ENCODE measurements around the gene STAB2. TPM values are rescaled to one million over a fixed set of nuclear protein-coding genes. Genes with fewer than 3 reads are reported as not detected.
A peak's percentile ranks its signal among the peaks of the same experiment; 100 is the strongest.

The STAB2 gene
- polyA plus RNA-seq, 6 donors from 2014 or later, result not detected

DNA sequence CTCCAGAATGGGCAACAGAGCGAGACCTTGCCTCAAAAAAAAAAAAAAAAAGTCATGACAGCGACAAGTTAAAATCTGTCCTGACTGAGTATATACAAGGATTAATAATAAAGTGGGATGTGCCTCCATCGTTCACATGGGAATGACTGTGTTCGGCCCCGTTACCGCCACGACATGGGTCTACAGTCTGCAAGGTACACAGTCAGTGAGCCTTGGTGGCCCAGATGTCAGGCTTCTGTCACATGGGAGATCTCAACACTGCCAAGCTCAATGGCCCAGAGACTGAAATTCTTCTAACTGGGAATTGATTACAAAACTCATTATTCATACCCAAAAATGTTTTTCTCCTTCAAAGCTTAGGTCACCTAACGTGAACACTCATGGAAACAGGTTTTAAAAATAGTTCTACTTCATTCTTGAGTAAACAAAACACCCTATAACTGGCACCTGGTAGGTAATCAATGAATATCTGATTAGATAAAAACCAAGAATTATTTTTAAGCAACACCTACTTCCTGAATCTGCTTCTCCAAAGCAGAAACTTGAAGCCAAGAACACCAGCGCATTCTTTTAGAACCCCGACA is 188.0 kb downstream of the STAB2 start:
- Mint-ChIP-seq H3K4me3 (no peak overlapping the region), H3K36me3 (peaks cover 0 to 43% of the 10 kb centered on the region in 2 donors), H3K4me1 (no peaks in the 10 kb centered on the region), H3K27me3 (no peaks in the 10 kb centered on the region), H3K27ac (no peak overlapping the region), H3K9me3 (no peaks in the 10 kb centered on the region)
- no peak for ATAC-seq (ENCODE audit: low read depth in 2 of 2)
- DNase-seq, result no peak

DNA sequence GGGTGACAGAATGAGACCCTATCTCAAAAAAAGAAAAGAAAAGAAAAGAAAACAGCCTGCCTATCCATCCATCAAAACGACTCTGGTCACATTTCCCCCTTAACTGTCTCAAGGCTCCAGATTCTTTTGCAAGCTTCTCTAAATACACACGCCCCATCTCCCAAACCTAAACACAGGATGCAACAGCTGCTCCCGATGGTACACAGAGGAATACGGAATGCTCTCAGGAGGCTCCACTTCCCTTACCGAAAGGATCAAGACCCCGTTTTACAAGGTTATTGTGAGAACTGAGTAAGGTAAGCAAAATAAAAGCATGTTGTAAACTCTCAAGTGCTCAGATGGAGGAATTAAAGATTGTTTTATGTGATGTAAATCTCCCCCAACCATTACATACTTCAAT is 191.7 kb downstream of the STAB2 start:
- H3K36me3 Mint-ChIP-seq, result peaks cover 3 to 56% of the 10 kb centered on the region in 2 donors
- H3K9me3 Mint-ChIP-seq, result no peaks in the 10 kb centered on the region
- no peak for DNase-seq
- peak overlapping the region in 1 of 8 donors; percentile 61 for H3K4me3 Mint-ChIP-seq
- no peaks in the 10 kb centered on the region for H3K27me3 Mint-ChIP-seq
- no peaks in the 10 kb centered on the region for H3K4me1 Mint-ChIP-seq
- peak overlapping the region in 1 of 6 donors; percentile 62 for H3K27ac Mint-ChIP-seq
- ATAC-seq (ENCODE audit: low read depth in 2 of 2), result no peak

DNA sequence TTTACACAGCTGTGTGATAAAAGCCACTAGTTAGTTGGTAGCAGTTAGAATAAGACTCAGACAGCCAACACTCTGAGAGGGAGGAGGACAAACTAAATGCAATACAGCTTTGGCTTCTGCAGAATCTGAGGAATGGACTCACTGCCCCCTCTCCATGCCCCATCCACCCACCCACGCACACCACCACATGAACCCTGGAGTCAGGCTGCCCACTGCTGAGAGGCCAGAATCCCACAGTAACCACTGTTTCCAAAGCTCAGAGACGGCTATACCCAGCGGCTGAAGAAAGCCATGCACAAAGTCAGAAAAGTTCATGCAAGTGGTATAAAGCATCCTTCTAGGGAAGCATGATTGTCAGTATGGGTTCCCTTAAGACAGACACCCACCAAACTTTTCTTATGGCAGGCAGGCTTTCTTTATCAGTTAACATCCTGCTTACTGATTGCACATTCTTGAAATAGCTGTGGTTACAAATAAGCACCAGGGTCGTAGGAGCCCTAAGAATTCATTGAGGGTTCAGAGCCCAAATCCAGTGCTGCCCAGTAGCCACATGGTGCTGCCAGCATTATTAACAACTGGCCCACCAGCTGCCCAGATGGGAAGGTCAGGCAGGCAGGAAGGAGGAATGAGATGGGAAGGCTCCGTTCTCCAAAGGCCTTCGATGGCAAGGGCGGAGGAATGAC is 192.5 kb downstream of the STAB2 start:
- ATAC-seq (ENCODE audit: low read depth in 2 of 2), result no peak
- DNase-seq, result no peak
- Mint-ChIP-seq H3K4me1 (no peaks in the 10 kb centered on the region), H3K4me3 (no peak overlapping the region), H3K9me3 (no peaks in the 10 kb centered on the region), H3K36me3 (peaks cover 10 to 61% of the 10 kb centered on the region in 2 donors), H3K27me3 (no peaks in the 10 kb centered on the region), H3K27ac (peak overlapping the region in 1 of 6 donors; percentile 65)

DNA sequence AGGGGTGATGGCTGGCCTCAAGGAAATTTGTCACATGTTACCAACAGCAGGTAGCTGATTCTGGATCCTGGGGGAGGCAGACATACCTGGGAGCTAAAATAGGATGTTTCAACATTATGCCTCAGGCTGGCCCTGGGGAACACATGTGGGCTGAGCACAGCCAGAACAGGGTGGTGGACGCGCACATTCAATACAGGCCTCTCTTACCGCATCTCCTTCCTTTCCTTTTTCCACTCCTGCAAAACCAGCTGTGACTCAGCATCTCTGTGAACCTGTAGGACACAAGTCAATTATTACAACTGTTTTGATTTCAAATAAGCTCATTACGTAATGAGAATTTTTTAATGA is 193.0 kb downstream of the STAB2 start:
- no peak overlapping the region for H3K4me3 Mint-ChIP-seq
- peak overlapping the region in 3 of 6 donors; percentile 27 to 73 (median 65) for H3K27ac Mint-ChIP-seq
- H3K36me3 Mint-ChIP-seq, result peaks cover 10 to 58% of the 10 kb centered on the region in 2 donors
- DNase-seq (no peak), ATAC-seq (ENCODE audit: low read depth in 2 of 2) (no peak)
- H3K9me3 Mint-ChIP-seq, result no peaks in the 10 kb centered on the region
- H3K27me3 Mint-ChIP-seq, result no peaks in the 10 kb centered on the region
- H3K4me1 Mint-ChIP-seq, result no peaks in the 10 kb centered on the region

DNA sequence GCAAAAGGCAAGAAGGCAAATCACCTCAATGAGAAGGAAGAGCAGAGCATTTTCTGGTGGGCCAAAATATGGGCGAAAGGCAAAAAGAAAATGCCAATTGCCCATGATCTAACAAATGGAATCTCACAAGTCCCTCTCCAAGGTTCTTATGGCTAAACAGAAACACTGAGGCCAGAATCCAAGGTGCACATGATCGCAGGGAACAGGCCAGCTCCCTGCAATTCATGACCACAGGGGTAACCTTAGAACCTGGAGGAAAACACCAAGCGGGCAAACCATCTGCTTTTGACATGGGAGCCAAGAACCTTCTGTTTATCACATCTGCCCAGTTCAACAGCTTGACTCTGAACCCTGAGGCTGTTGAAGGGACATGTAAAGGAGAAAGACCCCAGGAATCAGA is 193.9 kb downstream of the STAB2 start:
- Mint-ChIP-seq H3K4me3 (no peak overlapping the region), H3K9me3 (peaks cover 0 to 2% (median 0%) of the 10 kb centered on the region in 7 donors), H3K36me3 (peaks cover 13 to 51% of the 10 kb centered on the region in 2 donors), H3K27me3 (no peaks in the 10 kb centered on the region), H3K27ac (no peak overlapping the region), H3K4me1 (no peaks in the 10 kb centered on the region)
- no peak for DNase-seq
- no peak for ATAC-seq (ENCODE audit: low read depth in 2 of 2)

DNA sequence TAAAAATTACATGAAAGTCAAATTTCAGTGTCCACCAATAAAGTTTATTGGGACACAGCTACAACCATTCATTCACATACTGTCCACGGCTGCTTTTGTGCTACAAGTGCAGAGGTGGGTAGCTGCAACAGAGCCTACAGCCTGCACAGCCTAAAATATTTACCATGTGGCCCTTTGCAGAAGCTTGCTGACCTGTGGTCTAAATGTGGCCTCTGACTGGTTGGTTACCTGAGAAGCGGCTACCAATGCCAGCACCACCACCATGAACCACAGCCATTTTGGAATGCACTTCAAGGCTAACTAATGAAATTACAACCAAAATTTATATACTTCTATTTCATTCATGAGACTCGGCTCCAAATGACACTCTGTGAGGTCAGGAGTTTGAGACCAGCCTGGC is 195.3 kb downstream of the STAB2 start:
- ATAC-seq (ENCODE audit: low read depth in 2 of 2) (no peak), DNase-seq (no peak)
- Mint-ChIP-seq H3K4me1 (no peaks in the 10 kb centered on the region), H3K27me3 (no peaks in the 10 kb centered on the region), H3K36me3 (peaks cover 19 to 41% of the 10 kb centered on the region in 2 donors), H3K9me3 (peaks cover 0 to 6% (median 0%) of the 10 kb centered on the region in 7 donors), H3K4me3 (no peak overlapping the region), H3K27ac (no peak overlapping the region)

DNA sequence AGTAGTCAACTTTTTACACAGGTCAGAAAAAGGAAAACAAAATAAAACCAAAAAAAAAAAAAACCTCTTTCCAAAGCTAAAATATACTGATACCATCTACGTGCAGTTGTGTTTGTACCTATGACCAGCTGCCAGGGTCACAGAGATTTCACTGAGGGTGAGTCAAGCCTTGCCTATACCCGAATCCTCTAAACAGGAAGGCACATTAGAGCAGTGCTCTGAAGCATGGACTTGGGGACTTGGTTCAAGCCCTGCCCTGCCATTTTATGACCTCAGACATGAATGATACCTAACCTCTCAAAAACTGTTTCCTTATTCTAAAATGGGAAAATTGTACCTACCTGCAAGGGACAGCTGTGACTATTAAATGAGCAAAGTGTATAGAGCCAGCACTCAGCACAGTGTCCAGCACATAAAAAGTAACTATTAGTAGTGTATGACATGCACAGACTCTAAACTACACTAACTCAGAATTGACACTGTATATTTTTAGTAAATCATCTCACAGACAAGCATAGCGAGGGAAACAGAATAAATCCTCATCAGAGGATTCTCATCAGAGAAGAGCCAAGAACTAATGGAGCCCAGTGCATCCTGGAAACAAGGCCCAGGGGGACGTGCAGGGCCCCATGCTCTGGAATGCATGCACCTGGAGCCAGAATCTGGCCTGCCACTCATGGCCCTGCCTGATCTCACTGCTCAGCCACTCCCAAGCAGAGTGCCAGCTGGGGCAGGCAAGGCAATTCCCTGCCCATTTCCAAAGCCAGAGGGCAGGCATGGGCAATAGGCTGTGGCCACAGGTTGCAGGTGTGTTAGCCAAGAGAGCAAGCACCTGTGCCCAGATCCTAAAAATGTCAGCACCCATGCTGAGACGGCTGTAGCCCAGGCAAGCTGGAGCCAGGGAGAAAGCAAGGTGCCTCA is 196.9 kb downstream of the STAB2 start:
- DNase-seq, result no peak
- H3K4me1 Mint-ChIP-seq, result no peaks in the 10 kb centered on the region
- H3K36me3 Mint-ChIP-seq, result peaks cover 19 to 32% of the 10 kb centered on the region in 2 donors
- H3K27ac Mint-ChIP-seq, result no peak overlapping the region
- no peak overlapping the region for H3K4me3 Mint-ChIP-seq
- no peak for ATAC-seq (ENCODE audit: low read depth in 2 of 2)
- no peaks in the 10 kb centered on the region for H3K27me3 Mint-ChIP-seq
- H3K9me3 Mint-ChIP-seq, result peaks cover 0 to 6% (median 0%) of the 10 kb centered on the region in 7 donors

DNA sequence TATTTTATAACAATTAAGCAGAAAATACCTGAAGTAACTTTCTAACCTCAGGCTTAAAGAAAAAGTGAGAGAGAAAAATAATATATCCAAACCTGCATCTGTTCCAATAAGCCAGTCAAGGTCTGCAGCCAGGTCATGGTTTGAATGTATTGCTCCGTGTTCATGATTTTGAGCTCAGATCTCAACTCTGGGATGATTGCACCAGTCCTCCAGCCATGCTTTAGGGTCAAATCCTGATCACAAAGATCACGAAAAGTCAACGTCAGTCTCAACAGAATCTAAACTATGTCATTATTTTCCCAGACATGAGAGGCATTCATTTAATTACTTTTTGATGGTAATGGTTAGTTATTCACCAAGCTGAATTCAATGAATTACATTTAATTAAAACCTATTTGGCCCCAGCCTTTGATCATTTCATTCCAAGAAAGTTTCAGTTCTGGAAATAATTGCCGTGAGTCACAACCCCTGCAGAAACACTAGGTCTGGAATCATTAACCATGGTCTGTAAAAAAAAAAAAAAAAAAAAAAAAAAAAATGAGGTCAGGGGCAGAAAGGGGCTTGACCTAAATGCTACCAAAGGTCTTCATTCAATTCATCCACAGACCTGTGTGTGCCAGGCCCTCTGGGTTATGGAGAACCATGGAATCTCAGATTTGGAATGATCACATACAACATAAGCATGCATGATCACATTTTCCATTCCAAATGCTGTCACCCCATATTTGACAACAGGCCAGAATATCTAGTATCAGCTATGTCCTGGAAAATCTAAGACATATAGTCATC is 198.4 kb downstream of the STAB2 start:
- DNase-seq, result no peak
- Mint-ChIP-seq H3K36me3 (peaks cover 19 to 21% of the 10 kb centered on the region in 2 donors), H3K27me3 (no peaks in the 10 kb centered on the region), H3K9me3 (peaks cover 0 to 6% (median 0%) of the 10 kb centered on the region in 7 donors), H3K4me3 (no peak overlapping the region), H3K4me1 (no peaks in the 10 kb centered on the region), H3K27ac (peak overlapping the region in 1 of 6 donors; percentile 23)
- no peak for ATAC-seq (ENCODE audit: low read depth in 2 of 2)

DNA sequence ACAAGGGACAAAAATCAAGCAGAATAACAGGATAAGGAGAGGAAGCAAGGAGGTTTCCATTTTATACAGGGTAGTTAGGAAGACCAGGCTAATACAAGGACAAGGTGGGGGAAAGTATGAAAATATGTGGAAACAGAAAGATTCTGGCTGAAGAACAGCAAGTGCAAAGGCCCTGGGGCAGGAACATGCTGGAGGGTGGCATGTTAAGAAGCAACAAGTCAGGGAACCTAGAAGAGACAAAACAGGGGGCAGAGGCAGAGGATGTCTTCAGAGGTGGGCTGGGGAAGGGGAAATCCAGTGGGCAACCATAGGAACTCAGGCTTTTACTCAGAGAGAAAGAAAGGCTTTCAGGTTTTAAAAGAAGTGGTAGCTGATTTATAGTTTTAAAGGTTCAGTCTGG is 199.1 kb downstream of the STAB2 start:
- DNase-seq (no peak), ATAC-seq (ENCODE audit: low read depth in 2 of 2) (no peak)
- Mint-ChIP-seq H3K4me1 (no peaks in the 10 kb centered on the region), H3K36me3 (peaks cover 19 to 21% of the 10 kb centered on the region in 2 donors), H3K27me3 (no peaks in the 10 kb centered on the region), H3K4me3 (no peak overlapping the region), H3K9me3 (peaks cover 0 to 6% (median 0%) of the 10 kb centered on the region in 7 donors), H3K27ac (no peak overlapping the region)

DNA sequence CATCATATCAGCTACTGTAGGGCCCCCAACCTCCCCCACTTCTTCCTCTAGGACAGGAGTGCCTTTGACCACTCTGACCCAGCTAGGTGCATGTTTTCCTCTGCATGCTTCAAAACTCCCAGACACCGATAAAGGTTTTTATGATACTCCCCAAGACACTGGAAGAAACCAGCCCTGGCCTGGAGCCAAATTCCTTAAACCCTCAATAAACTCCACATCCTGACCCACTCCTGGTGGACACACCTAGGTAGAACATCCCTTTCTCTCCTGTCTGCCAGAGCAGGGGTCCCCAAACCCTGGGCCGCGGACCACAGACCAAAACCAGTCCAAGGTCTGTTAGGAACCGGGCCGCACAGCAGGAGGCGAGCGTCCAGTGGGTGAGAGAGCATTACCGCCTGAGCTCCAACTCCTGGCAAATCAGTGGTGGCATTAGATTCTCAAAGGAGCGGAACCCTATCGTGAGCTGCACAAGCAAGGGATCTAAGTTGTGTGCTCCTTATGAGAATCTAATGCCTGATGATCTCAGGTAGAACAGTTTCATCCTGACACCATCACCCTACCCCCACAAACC is 204.4 kb downstream of the STAB2 start:
- peaks cover 17 to 19% of the 10 kb centered on the region in 2 donors for H3K36me3 Mint-ChIP-seq
- no peaks in the 10 kb centered on the region for H3K27me3 Mint-ChIP-seq
- no peak for DNase-seq
- no peak overlapping the region for H3K27ac Mint-ChIP-seq
- peak overlapping the region in 1 of 8 donors; percentile 15 for H3K4me3 Mint-ChIP-seq
- no peaks in the 10 kb centered on the region for H3K9me3 Mint-ChIP-seq
- no peak for ATAC-seq (ENCODE audit: low read depth in 2 of 2)
- no peaks in the 10 kb centered on the region for H3K4me1 Mint-ChIP-seq

DNA sequence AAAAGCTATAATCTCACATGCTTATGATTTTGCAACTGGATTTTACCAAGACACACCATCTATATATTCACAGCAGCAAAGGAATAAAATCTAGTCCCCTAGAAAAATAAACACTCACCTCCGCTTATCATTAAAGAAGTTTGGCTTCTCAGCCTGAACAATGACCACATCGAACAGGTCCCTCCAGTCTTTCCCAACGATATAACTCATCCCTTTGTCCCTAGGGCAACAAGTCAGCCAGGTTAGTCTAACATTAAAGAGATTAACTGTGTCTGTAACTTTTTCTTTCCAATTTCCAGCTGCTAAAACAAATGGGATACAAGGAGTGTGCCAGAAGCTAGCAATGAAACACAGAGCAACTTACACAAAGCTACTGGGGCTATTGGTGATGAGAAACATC is 206.0 kb downstream of the STAB2 start:
- DNase-seq (no peak), ATAC-seq (ENCODE audit: low read depth in 2 of 2) (no peak)
- Mint-ChIP-seq H3K36me3 (peaks cover 26 to 29% of the 10 kb centered on the region in 2 donors), H3K27ac (no peak overlapping the region), H3K4me3 (no peak overlapping the region), H3K9me3 (no peaks in the 10 kb centered on the region), H3K4me1 (no peaks in the 10 kb centered on the region), H3K27me3 (no peaks in the 10 kb centered on the region)

DNA sequence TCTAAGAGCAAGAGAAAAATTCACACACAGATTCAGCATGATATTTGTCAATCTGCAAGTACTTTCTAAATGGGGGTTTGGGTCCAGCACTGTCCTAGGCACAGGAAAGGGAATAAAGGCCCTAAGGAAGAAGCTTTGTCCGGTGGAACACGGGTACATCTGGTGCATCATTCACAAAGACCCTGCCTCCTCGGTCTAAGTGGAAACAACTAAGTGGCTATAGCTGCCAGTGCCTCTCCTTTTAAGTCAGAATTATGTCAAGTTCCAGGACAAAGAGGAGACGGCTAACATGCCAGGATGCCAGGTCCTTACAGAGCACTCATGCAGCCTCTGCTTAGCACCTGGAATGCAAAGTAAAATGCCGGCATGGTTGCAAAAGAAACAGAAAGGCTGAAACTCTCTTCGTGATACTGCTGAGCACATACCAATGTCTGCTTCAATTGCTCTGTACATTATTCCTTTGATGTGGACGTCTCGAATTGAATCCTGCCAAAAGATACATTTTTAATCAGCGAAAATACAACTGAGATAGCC is 206.5 kb downstream of the STAB2 start:
- no peak overlapping the region for H3K27ac Mint-ChIP-seq
- DNase-seq, result no peak
- H3K4me1 Mint-ChIP-seq, result no peaks in the 10 kb centered on the region
- no peak for ATAC-seq (ENCODE audit: low read depth in 2 of 2)
- H3K27me3 Mint-ChIP-seq, result no peaks in the 10 kb centered on the region
- H3K36me3 Mint-ChIP-seq, result peaks cover 26 to 29% of the 10 kb centered on the region in 2 donors
- no peaks in the 10 kb centered on the region for H3K9me3 Mint-ChIP-seq
- H3K4me3 Mint-ChIP-seq, result no peak overlapping the region

Data from naive B cell (primary cell).